ENCODE data around the gene MAD1L1.

Gene MAD1L1

DNA sequence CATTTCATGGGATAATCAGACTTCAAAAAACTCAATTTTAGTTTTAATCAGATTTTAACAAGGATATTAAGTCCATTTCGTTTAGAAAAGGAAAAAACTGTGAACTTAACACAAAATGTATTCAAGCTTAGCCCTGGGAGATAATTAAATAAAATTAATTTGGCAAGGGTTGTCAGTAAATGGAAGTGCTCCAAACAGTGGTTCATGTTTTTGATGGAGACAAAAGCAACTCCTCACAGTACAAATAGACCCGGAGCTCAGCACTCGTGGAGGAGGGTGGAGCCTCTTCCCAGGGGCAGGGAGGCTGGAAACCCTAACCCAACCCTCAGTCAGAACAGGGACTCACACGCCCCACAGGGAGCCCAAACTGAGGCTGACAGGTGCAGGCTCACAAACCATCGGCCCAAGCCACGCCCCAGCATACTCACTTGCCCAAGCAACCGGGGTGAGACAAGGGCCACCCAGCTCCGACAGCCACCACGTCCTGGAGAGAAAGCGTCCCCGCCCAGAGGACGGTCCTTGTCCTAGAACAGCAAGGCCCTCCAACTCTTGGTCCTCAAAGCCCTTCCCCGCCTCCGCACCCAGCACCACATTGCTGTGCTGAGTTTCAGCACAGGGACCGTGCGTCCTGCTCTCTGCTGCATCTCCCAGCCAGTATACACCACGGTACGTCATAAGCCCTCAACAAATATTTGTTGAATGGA lies 39.8 kb downstream of the MAD1L1 start:
- H3K36me3 ChIP-seq (ENCODE audit: control insufficient read depth in 2 of 2, insufficient read depth in 1 of 2, low read length in 2 of 2): peaks cover 0 to 46% of the 10 kb centered on the region in 2 experiments; a peak in 2 of 3 replicates
- CTCF ChIA-PET: interaction anchor here (0.6 kb wide), 1 partner anchor 347 kb away, joined by 3 read pairs; no protein-coding TSS in a partner anchor
- no peak for TF ChIP-seq ZNF837 (tag by site-specific recombination; IDR thresholded peaks at IDR 0.05)
- TF ChIP-seq ZSCAN16 (tag by site-specific recombination; IDR thresholded peaks at IDR 0.05): no peak
- TF ChIP-seq ZNF133 (tag by site-specific recombination; IDR thresholded peaks at IDR 0.05): no peak
- no peak for TF ChIP-seq ZBTB8A (tag by site-specific recombination; IDR thresholded peaks at IDR 0.05)
- no peak for TF ChIP-seq KLF9 (tag by site-specific recombination; IDR thresholded peaks at IDR 0.05; ENCODE audit: low read depth)
- TF ChIP-seq ZNF248 (tag by site-specific recombination; IDR thresholded peaks at IDR 0.05): no peak
- no peak for TF ChIP-seq ZNF184 (tag by site-specific recombination; IDR thresholded peaks at IDR 0.05)
- TF ChIP-seq, protein P1, sequence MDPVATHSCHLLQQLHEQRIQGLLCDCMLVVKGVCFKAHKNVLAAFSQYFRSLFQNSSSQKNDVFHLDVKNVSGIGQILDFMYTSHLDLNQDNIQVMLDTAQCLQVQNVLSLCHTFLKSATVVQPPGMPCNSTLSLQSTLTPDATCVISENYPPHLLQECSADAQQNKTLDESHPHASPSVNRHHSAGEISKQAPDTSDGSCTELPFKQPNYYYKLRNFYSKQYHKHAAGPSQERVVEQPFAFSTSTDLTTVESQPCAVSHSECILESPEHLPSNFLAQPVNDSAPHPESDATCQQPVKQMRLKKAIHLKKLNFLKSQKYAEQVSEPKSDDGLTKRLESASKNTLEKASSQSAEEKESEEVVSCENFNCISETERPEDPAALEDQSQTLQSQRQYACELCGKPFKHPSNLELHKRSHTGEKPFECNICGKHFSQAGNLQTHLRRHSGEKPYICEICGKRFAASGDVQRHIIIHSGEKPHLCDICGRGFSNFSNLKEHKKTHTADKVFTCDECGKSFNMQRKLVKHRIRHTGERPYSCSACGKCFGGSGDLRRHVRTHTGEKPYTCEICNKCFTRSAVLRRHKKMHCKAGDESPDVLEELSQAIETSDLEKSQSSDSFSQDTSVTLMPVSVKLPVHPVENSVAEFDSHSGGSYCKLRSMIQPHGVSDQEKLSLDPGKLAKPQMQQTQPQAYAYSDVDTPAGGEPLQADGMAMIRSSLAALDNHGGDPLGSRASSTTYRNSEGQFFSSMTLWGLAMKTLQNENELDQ (tag by site-specific recombination; IDR thresholded peaks at IDR 0.05; ENCODE audit: low read depth): no peak
- no peak for TF ChIP-seq ZNF548 (tag by site-specific recombination; IDR thresholded peaks at IDR 0.05)

DNA sequence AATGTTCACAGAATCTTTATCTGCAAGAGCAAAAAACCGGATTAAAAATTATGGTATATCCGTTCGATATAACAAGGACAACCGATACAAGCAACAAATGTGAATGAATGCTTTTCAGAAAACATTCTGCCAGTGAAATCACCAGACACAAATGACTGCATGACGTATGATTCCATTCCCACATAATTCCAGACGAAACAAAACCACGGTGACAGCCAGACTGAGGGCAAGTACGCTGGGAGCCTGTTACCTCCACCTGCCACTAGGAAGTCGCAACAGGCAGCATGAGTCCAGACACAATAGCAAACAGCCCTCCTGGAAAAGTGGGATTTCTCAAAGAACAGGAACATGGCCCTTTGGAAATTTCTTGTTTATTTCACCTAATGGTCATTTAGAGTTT lies 41.7 kb downstream of the MAD1L1 start:
- H3K4me1 ChIP-seq (ENCODE audit: control insufficient read depth, insufficient read depth, low read length): no peaks in the 10 kb centered on the region
- ChIA-PET CTCF (no interaction called here), POLR2A (no interaction called here)
- H3K36me3 ChIP-seq (ENCODE audit: control insufficient read depth in 2 of 2, insufficient read depth in 1 of 2, low read length in 2 of 2): peaks cover 0 to 34% of the 10 kb centered on the region in 2 experiments; a peak in 2 of 3 replicates
- H3K27ac ChIP-seq (ENCODE audit: extremely low read depth, low read depth, low read length): no peak overlapping the region
- H3K4me3 ChIP-seq (ENCODE audit: low read depth, low read length): no peak overlapping the region
- no peaks in the 10 kb centered on the region for H3K9me3 ChIP-seq (ENCODE audit: control insufficient read depth, insufficient read depth, low read depth, low read length)
- TF ChIP-seq, protein P2, sequence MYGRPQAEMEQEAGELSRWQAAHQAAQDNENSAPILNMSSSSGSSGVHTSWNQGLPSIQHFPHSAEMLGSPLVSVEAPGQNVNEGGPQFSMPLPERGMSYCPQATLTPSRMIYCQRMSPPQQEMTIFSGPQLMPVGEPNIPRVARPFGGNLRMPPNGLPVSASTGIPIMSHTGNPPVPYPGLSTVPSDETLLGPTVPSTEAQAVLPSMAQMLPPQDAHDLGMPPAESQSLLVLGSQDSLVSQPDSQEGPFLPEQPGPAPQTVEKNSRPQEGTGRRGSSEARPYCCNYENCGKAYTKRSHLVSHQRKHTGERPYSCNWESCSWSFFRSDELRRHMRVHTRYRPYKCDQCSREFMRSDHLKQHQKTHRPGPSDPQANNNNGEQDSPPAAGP (tag by site-specific recombination; IDR thresholded peaks at IDR 0.05): no peak
- TF ChIP-seq, protein P3, sequence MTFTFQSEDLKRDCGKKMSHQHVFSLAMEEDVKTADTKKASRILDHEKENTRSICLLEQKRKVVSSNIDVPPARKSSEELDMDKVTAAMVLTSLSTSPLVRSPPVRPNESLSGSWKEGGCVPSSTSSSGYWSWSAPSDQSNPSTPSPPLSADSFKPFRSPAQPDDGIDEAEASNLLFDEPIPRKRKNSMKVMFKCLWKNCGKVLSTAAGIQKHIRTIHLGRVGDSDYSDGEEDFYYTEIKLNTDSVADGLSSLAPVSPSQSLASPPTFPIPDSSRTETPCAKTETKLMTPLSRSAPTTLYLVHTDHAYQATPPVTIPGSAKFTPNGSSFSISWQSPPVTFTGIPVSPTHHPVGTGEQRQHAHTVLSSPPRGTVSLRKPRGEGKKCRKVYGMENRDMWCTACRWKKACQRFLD (tag by site-specific recombination; IDR thresholded peaks at IDR 0.05): no peak
- TF ChIP-seq, protein P4, sequence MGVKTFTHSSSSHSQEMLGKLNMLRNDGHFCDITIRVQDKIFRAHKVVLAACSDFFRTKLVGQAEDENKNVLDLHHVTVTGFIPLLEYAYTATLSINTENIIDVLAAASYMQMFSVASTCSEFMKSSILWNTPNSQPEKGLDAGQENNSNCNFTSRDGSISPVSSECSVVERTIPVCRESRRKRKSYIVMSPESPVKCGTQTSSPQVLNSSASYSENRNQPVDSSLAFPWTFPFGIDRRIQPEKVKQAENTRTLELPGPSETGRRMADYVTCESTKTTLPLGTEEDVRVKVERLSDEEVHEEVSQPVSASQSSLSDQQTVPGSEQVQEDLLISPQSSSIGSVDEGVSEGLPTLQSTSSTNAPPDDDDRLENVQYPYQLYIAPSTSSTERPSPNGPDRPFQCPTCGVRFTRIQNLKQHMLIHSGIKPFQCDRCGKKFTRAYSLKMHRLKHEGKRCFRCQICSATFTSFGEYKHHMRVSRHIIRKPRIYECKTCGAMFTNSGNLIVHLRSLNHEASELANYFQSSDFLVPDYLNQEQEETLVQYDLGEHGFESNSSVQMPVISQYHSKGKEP (tag by site-specific recombination; IDR thresholded peaks at IDR 0.05): no peak
- TF ChIP-seq ZNF239 (tag by site-specific recombination; IDR thresholded peaks at IDR 0.05) (no peak), ZNF350 (tag by site-specific recombination; IDR thresholded peaks at IDR 0.05) (no peak), SP2 (tag by site-specific recombination; IDR thresholded peaks at IDR 0.05) (no peak)
- TF ChIP-seq, protein P5, sequence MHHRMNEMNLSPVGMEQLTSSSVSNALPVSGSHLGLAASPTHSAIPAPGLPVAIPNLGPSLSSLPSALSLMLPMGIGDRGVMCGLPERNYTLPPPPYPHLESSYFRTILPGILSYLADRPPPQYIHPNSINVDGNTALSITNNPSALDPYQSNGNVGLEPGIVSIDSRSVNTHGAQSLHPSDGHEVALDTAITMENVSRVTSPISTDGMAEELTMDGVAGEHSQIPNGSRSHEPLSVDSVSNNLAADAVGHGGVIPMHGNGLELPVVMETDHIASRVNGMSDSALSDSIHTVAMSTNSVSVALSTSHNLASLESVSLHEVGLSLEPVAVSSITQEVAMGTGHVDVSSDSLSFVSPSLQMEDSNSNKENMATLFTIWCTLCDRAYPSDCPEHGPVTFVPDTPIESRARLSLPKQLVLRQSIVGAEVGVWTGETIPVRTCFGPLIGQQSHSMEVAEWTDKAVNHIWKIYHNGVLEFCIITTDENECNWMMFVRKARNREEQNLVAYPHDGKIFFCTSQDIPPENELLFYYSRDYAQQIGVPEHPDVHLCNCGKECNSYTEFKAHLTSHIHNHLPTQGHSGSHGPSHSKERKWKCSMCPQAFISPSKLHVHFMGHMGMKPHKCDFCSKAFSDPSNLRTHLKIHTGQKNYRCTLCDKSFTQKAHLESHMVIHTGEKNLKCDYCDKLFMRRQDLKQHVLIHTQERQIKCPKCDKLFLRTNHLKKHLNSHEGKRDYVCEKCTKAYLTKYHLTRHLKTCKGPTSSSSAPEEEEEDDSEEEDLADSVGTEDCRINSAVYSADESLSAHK (tag by site-specific recombination; IDR thresholded peaks at IDR 0.05): no peak
- TF ChIP-seq, protein P6, sequence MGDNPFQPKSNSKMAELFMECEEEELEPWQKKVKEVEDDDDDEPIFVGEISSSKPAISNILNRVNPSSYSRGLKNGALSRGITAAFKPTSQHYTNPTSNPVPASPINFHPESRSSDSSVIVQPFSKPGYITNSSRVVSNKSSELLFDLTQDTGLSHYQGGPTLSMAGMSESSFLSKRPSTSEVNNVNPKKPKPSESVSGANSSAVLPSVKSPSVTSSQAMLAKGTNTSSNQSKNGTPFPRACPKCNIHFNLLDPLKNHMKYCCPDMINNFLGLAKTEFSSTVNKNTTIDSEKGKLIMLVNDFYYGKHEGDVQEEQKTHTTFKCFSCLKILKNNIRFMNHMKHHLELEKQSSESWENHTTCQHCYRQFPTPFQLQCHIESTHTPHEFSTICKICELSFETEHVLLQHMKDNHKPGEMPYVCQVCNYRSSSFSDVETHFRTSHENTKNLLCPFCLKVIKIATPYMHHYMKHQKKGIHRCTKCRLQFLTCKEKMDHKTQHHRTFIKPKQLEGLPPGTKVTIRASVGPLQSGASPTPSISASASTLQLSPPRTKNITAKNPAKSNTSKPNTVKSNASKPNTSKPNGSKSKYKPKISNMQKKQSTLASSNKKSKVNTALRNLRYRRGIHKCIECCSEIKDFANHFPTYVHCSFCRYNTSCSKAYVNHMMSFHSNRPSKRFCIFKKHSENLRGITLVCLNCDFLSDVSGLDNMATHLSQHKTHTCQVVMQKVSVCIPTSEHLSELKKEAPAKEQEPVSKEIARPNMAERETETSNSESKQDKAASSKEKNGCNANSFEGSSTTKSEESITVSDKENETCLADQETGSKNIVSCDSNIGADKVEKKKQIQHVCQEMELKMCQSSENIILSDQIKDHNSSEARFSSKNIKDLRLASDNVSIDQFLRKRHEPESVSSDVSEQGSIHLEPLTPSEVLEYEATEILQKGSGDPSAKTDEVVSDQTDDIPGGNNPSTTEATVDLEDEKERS (tag by site-specific recombination; IDR thresholded peaks at IDR 0.05): no peak
- TF ChIP-seq, protein P7, sequence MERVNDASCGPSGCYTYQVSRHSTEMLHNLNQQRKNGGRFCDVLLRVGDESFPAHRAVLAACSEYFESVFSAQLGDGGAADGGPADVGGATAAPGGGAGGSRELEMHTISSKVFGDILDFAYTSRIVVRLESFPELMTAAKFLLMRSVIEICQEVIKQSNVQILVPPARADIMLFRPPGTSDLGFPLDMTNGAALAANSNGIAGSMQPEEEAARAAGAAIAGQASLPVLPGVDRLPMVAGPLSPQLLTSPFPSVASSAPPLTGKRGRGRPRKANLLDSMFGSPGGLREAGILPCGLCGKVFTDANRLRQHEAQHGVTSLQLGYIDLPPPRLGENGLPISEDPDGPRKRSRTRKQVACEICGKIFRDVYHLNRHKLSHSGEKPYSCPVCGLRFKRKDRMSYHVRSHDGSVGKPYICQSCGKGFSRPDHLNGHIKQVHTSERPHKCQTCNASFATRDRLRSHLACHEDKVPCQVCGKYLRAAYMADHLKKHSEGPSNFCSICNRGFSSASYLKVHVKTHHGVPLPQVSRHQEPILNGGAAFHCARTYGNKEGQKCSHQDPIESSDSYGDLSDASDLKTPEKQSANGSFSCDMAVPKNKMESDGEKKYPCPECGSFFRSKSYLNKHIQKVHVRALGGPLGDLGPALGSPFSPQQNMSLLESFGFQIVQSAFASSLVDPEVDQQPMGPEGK (tag by site-specific recombination; IDR thresholded peaks at IDR 0.05): no peak

More for the DNA sequence above, 39.8 kb downstream of the MAD1L1 start:
- H3K4me1 ChIP-seq (ENCODE audit: control insufficient read depth, insufficient read depth, low read length): no peaks in the 10 kb centered on the region
- H3K4me3 ChIP-seq (ENCODE audit: low read depth, low read length): no peak overlapping the region
- no peak overlapping the region for H3K27ac ChIP-seq (ENCODE audit: extremely low read depth, low read depth, low read length)
- no peaks in the 10 kb centered on the region for H3K9me3 ChIP-seq (ENCODE audit: control insufficient read depth, insufficient read depth, low read depth, low read length)
- POLR2A ChIA-PET: no interaction called here

Data from HEK293 (cell line).